ENCODE results near the gene SCNN1B.
"Not testable (repeated sequence)": the region's sequence is repeated elsewhere in the genome, so short reads cannot be mapped to it uniquely, and the experiment has no call there.

Gene SCNN1B

GRCh38 chr16:23356941-23357340 is 54.8 kb downstream of the SCNN1B start:
- DNase-seq, result no peak

GRCh38 chr16:23357761-23358290 is 55.7 kb downstream of the SCNN1B start:
- no peak for DNase-seq

GRCh38 chr16:23359092-23359760 is 57.1 kb downstream of the SCNN1B start:
- DNase-seq, result no peak

- peak; percentile 21 for DNase-seq
These were observed 60.6 kb downstream of the SCNN1B start for GRCh38 chr16:23362460-23363317.

GRCh38 chr16:23365602-23366240 is 63.6 kb downstream of the SCNN1B start:
- no peak for DNase-seq

GRCh38 chr16:23366341-23366740 is 64.2 kb downstream of the SCNN1B start:
- DNase-seq, result not testable (repeated sequence)

- no peak for DNase-seq
These were observed 65.5 kb downstream of the SCNN1B start for GRCh38 chr16:23367564-23367963.

GRCh38 chr16:23367988-23368387 is 65.9 kb downstream of the SCNN1B start:
- DNase-seq, result no peak

- DNase-seq, result no peak
These were observed 66.4 kb downstream of the SCNN1B start for GRCh38 chr16:23368469-23368868.

GRCh38 chr16:23369416-23369815 is 67.3 kb downstream of the SCNN1B start:
- no peak for DNase-seq

GRCh38 chr16:23371368-23371767 is 69.3 kb downstream of the SCNN1B start:
- no peak for DNase-seq

GRCh38 chr16:23373436-23374219 is 71.5 kb downstream of the SCNN1B start:
- DNase-seq, result no peak

- no peak for DNase-seq
These were observed 72.8 kb downstream of the SCNN1B start for GRCh38 chr16:23374721-23375510.

- no peak for DNase-seq
These were observed 73.5 kb downstream of the SCNN1B start for GRCh38 chr16:23375643-23376042.

- no peak for DNase-seq
These were observed 75.2 kb downstream of the SCNN1B start for GRCh38 chr16:23377071-23377931.

GRCh38 chr16:23378256-23378655 is 76.2 kb downstream of the SCNN1B start:
- no peak for DNase-seq

- DNase-seq, result no peak
These were observed 76.8 kb downstream of the SCNN1B start for GRCh38 chr16:23378921-23379320.

- DNase-seq, result no peak
These were observed 77.6 kb downstream of the SCNN1B start for GRCh38 chr16:23379707-23380106.

GRCh38 chr16:23380501-23380951 is 78.4 kb downstream of the SCNN1B start:
- DNase-seq, result no peak

GRCh38 chr16:23381702-23382101 is 79.6 kb downstream of the SCNN1B start:
- DNase-seq, result not testable (repeated sequence)

- no peak for DNase-seq
These were observed 80.2 kb downstream of the SCNN1B start for GRCh38 chr16:23382279-23382678.

All from SHP77 treated with DMSO at 0.1 percent for 48 hours (cell line).